ENCODE data around the gene TULP1. TPM values are rescaled to one million over a fixed set of nuclear protein-coding genes. Genes with fewer than 3 reads are reported as not detected.

TULP1 gene
- total and polyA plus RNA-seq, 2 of the 8 experiments (the other 6 are each of a cell fraction or from before 2014, with no cell fraction given) = 3.2 to 6.8 TPM

DNA sequence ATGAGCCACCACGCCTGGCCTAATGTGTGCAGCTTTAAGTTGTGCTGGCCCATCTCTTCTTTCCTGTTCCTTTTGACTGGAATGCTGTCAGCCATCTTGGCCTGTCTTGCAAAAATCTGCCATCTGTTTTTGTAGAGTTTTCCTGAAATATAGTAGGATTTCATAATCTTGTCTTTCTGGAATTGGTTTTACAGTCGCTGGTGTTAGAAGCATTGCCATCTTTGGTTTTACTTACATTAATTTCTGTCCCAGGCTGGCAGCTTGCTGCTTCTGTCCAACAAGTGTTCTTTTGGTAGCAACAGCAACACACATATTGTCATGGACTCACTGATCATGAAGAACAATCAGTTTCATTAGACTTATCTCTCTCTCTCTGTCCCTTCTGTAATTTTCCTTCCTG, 29.1 kb upstream of the TULP1 start:
- Histone ChIP-seq H3K4ac (replicated peaks; ENCODE audit: insufficient read length, low read depth, low read length) (no peak overlapping the region), H3K27me3 (replicated peaks in 1 of 4; ENCODE audit: control insufficient read depth in 3 of 4, extremely low read depth in 1 of 4, insufficient read depth in 3 of 4, low read length in 3 of 4) (no peaks in the 10 kb centered on the region), H3K27ac (ENCODE audit: low read depth, low read length) (no peak overlapping the region), H2BK120ac (replicated peaks; ENCODE audit: low read depth, low read length) (no peak overlapping the region), H4K5ac (ENCODE audit: insufficient read length, low read depth, low read length) (no peak overlapping the region), H3K36me3 (ENCODE audit: control insufficient read depth in 2 of 4, insufficient read depth in 4 of 4, low read length in 3 of 4) (no peaks in the 10 kb centered on the region), H2BK12ac (ENCODE audit: low read depth, low read length) (peak overlapping the region; percentile 6; the same call in 1 of the 2 replicates), H3K9ac (replicated peaks in 1 of 4; ENCODE audit: extremely low read depth in 1 of 4, low read depth in 3 of 4, low read length in 3 of 4) (no peak overlapping the region), H2BK20ac (ENCODE audit: low read length) (no peak overlapping the region), H3K79me2 (ENCODE audit: control insufficient read depth in 1 of 2, insufficient read depth in 2 of 2, low read length in 2 of 2) (no peaks in the 10 kb centered on the region), H3K14ac (ENCODE audit: insufficient read length) (no peak overlapping the region), H3K4me3 (ENCODE audit: extremely low read depth in 1 of 4, insufficient read depth in 2 of 4, low read depth in 3 of 4, low read length in 4 of 4) (no peak overlapping the region), H4K8ac (ENCODE audit: extremely low read depth, insufficient read depth, low read length) (no peak overlapping the region), H3K4me1 (replicated peaks in 1 of 4; ENCODE audit: control insufficient read depth in 3 of 4, insufficient read depth in 4 of 4, low read length in 3 of 4) (peaks cover 0 to 12% (median 5%) of the 10 kb centered on the region in 4 experiments; a peak in 6 of 7 replicates), H2BK15ac (ENCODE audit: low read length) (no peak overlapping the region), H3K23ac (ENCODE audit: insufficient read length) (no peak overlapping the region), H2AK5ac (ENCODE audit: low read depth, low read length) (no peak overlapping the region), H3K56ac (replicated peaks; ENCODE audit: insufficient read length, low read depth, low read length) (no peak overlapping the region), H3K4me2 (ENCODE audit: insufficient read depth in 1 of 2, low read depth in 2 of 2, low read length in 2 of 2) (no peak overlapping the region), H2BK5ac (ENCODE audit: low read depth, low read length) (no peak overlapping the region), H2AFZ (ENCODE audit: low read length) (peak overlapping the region; percentile 41), H3K9me3 (ENCODE audit: insufficient read depth in 2 of 2, low read depth in 1 of 2, low read length in 1 of 2) (no peaks in the 10 kb centered on the region), H4K91ac (replicated peaks; ENCODE audit: insufficient read length, low read length) (no peak overlapping the region), H3K23me2 (ENCODE audit: low read depth, low read length) (no peaks in the 10 kb centered on the region; the same call in 1 of the 2 replicates), H3K18ac (ENCODE audit: extremely low read depth, low read length) (no peak overlapping the region), H3K79me1 (ENCODE audit: low read depth, low read length) (no peaks in the 10 kb centered on the region), H4K20me1 (replicated peaks in 1 of 2; ENCODE audit: control insufficient read depth in 1 of 2, insufficient read depth in 2 of 2, low read length in 2 of 2) (no peaks in the 10 kb centered on the region)
- ChIA-PET CTCF (ENCODE audit: partially characterized antibody) (interaction anchor here (0.6 to 32.2 kb wide), 3 partner anchors 4 to 739 kb away, joined by 3 to 521 read pairs (median 521); no protein-coding TSS in a partner anchor), POLR2A (ENCODE audit: partially characterized antibody) (interaction anchor here (0.9 to 1.1 kb wide), 2 partner anchors 12 to 44 kb away, joined by 3 to 8 read pairs; partner anchors contain the start of gene TEAD3)
- FAIRE-seq = no peak
- no peak for TF ChIP-seq SAP30 (IDR thresholded peaks at IDR 0.05; ENCODE audit: insufficient read depth, insufficient replicate concordance, low read length)
- no peak for TF ChIP-seq TAF7 (optimal IDR thresholded peaks at IDR 0.05; ENCODE audit: borderline replicate concordance, low read depth, low read length)
- TF ChIP-seq, protein P1, sequence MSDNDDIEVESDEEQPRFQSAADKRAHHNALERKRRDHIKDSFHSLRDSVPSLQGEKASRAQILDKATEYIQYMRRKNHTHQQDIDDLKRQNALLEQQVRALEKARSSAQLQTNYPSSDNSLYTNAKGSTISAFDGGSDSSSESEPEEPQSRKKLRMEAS (IDR thresholded peaks at IDR 0.05) = no peak
- TF ChIP-seq NANOG (IDR thresholded peaks at IDR 0.05; ENCODE audit: insufficient read depth, low read depth, low read length, poor library complexity, severe bottlenecking) = no peak
- no peak for TF ChIP-seq TCF12 (IDR thresholded peaks at IDR 0.05; ENCODE audit: low read depth, low read length)
- no peak for DNase-seq (ENCODE audit: low read depth in 1 of 2, low spot score in 2 of 2)
- 86% methylated on average over 2 of the region's 2 CpGs; no CpG with 5 or more reads in 1 of the 2 experiments for WGBS, 2 experiments (ENCODE audit: extremely low coverage in 1 of 2, insufficient coverage in 1 of 2, insufficient read length in 1 of 2, insufficient replicate concordance in 2 of 2, low coverage in 1 of 2, low lambda C conversion rate in 2 of 2, missing lambda C conversion rate in 1 of 2)
